Suprapubic skin (tissue), 4 donors: Measurements from ENCODE around the gene TAPBPL. TPM values are rescaled to one million over a fixed set of nuclear protein-coding genes. Genes with fewer than 3 reads are reported as not detected.
A peak's percentile ranks its signal among the peaks of the same experiment; 100 is the strongest.
"Not testable (repeated sequence)": the region's sequence is repeated elsewhere in the genome, so short reads cannot be mapped to it uniquely, and the experiment has no call there.

Source experiments
- DNase-seq, 2 donors: peaks; one replicate each; pipeline ENCODE4 v3.0.0-alpha.2; 2019; ENCODE audit warnings: low spot score in 2 of 2
- H3K27ac ChIP-seq: fragments of 200-600 bp; sonication (generic); one replicate; pipeline ENCODE4 v1.5.1; 2019
- H3K27me3 ChIP-seq: fragments of 200-600 bp; sonication (generic); one replicate; pipeline ENCODE4 v1.5.1; 2019
- H3K36me3 ChIP-seq: fragments of 200-600 bp; sonication (generic); one replicate; pipeline ENCODE4 v1.5.1; 2019
- H3K4me1 ChIP-seq: fragments of 200-600 bp; sonication (generic); one replicate; pipeline ENCODE4 v1.5.1; 2019
- H3K4me3 ChIP-seq: fragments of 200-600 bp; sonication (generic); one replicate; pipeline ENCODE4 v1.5.1; 2019; ENCODE audit warnings: mild to moderate bottlenecking
- H3K9me3 ChIP-seq: fragments of 200-600 bp; sonication (generic); one replicate; pipeline ENCODE4 v1.5.1; 2019
- EP300 ChIP-seq: sonication (generic); formaldehyde crosslinking; IDR thresholded peaks from one replicate; pipeline ENCODE4 v1.6.1; 2017; ENCODE audit warnings: antibody characterized with exemption
- POLR2A ChIP-seq, 2 donors: fragments of 450-650 bp; IDR thresholded peaks; one replicate each; pipeline ENCODE4 v1.6.1; 2017; ENCODE audit warnings: antibody characterized with exemption in 2 of 2, mild to moderate bottlenecking in 2 of 2, moderate library complexity in 2 of 2
- POLR2AphosphoS5 ChIP-seq, 3 donors: sonication (generic); formaldehyde crosslinking; IDR thresholded peaks; one replicate each; pipeline ENCODE4 v1.6.1; 2017; ENCODE audit warnings: antibody characterized with exemption in 3 of 3
- WGBS: methylation state at CpG from one replicate; pipeline ENCODE4 v1.1.5; 2018; 5-methylcytosine and 5-hydroxymethylcytosine counted together
- total RNA-seq, 4 donors: library from RNA; depleted of rRNA; stranded (reverse); fragments of >200 nt; gene quantifications; one replicate each; pipeline ENCODE4 v1.1.0, GENCODE V29; 2016
- TF ChIP-seq, protein P1 (sequence below), 2 donors: fragments of 200-600 bp in 1 of 2; fragments of 450-650 bp in 1 of 2; sonication (generic) in 1 of 2; IDR thresholded peaks; one replicate each; pipeline ENCODE4 v1.5.1; 2016 to 2019; ENCODE audit warnings: antibody characterized with exemption in 2 of 2, mild to moderate bottlenecking in 1 of 2, moderate library complexity in 1 of 2

Gene TAPBPL
- total RNA-seq, 4 donors from 2014 or later = 10.9 to 25.2 (median 17.7) TPM

DNA sequence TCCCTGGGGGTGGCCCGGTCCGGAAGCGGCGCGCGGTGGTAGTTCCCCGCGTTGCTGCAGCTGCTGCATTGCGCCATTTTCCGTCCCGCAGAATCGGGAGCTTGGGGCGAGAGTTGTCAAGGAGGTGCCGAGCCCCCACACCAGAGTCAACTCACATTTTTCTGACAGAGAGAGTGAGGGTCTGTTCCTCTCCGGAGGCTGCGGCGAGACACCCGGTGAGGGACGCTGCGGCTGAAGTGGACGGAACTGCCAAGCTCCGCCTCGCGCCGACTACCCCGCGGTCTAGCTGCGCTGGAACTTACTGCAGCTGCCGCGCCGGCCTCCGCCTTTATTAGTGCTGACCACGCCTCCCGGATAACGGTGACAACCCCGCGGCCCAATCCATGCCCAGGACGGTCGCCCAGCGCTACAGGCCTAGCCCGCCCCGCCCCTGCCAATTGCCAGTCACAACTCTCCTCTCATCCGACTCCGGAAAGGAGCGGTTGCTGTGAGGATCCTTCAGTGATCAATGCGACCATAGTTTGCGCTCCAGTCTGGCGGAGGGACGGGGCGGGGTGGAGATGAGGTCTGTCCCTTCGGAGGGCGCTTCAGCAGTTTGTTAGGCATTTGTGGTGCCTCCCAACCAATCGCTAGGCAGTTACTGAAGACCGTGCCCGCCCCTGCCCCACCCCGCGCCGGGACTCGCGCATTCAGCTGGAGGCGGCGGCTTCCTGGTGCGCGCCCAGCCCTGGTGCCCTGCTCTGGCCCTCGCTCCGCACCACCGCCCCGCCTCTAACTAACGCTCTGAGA lies 18.7 kb downstream of the TAPBPL start, which contains the start of gene VAMP1:
VAMP1 (minus strand) TSS at position 303 of the 789 bp plus-strand sequence; CDS start at position 157, 146 bp downstream.
- Histone ChIP-seq H3K36me3 (peaks cover 10% of the 10 kb centered on the region), H3K4me3 (peak within 1 kb of the TSS; percentile 53), H3K27ac (peak within 1 kb of the TSS; percentile 76), H3K27me3 (no peaks in the 10 kb centered on the region), H3K9me3 (no peaks in the 10 kb centered on the region), H3K4me1 (peaks cover 35% of the 10 kb centered on the region)
- 1% methylated on average over 31 of the region's 69 CpGs for WGBS
- TF ChIP-seq, protein P1, sequence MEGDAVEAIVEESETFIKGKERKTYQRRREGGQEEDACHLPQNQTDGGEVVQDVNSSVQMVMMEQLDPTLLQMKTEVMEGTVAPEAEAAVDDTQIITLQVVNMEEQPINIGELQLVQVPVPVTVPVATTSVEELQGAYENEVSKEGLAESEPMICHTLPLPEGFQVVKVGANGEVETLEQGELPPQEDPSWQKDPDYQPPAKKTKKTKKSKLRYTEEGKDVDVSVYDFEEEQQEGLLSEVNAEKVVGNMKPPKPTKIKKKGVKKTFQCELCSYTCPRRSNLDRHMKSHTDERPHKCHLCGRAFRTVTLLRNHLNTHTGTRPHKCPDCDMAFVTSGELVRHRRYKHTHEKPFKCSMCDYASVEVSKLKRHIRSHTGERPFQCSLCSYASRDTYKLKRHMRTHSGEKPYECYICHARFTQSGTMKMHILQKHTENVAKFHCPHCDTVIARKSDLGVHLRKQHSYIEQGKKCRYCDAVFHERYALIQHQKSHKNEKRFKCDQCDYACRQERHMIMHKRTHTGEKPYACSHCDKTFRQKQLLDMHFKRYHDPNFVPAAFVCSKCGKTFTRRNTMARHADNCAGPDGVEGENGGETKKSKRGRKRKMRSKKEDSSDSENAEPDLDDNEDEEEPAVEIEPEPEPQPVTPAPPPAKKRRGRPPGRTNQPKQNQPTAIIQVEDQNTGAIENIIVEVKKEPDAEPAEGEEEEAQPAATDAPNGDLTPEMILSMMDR (IDR thresholded peaks at IDR 0.05) = peak in 1 of 2 donors; percentile 15
- peak; percentile 39 to 93 (median 86) for TF ChIP-seq POLR2AphosphoS5 (IDR thresholded peaks at IDR 0.05)
- peak; percentile 95 to 99 for TF ChIP-seq POLR2A (IDR thresholded peaks at IDR 0.05)
- no peak for TF ChIP-seq EP300
- DNase-seq = peak; percentile 99 to 100

DNA sequence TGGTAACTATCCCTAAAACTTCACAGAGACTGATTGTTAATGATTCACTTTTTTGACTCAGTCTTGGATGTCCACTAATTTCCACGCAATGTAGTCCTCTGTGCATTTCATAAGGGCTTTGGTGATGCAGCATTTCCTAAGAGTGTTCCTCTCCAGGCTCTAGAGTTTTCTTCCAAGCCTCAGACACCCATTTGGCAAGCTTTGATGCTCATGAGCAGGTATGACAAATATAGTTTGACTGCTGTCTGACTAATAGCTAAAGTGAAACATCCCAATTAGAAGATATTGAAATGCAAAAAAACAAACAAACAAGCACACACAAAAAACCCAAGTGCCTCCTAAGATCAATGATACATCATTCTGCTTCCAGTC lies 20.1 kb downstream of the TAPBPL start:
- H3K36me3 ChIP-seq = no peaks in the 10 kb centered on the region
- H3K4me1 ChIP-seq = peaks cover 42% of the 10 kb centered on the region
- TF ChIP-seq EP300 (no peak), POLR2AphosphoS5 (IDR thresholded peaks at IDR 0.05) (no peak), POLR2A (IDR thresholded peaks at IDR 0.05) (no peak)
- TF ChIP-seq, protein P1 (IDR thresholded peaks at IDR 0.05) = no peak
- H3K27me3 ChIP-seq = no peaks in the 10 kb centered on the region
- no peak overlapping the region for H3K27ac ChIP-seq
- H3K4me3 ChIP-seq = no peak overlapping the region
- 65% methylated on average over 1 of the region's 1 CpG for WGBS
- H3K9me3 ChIP-seq = no peaks in the 10 kb centered on the region
- no peak for DNase-seq

DNA sequence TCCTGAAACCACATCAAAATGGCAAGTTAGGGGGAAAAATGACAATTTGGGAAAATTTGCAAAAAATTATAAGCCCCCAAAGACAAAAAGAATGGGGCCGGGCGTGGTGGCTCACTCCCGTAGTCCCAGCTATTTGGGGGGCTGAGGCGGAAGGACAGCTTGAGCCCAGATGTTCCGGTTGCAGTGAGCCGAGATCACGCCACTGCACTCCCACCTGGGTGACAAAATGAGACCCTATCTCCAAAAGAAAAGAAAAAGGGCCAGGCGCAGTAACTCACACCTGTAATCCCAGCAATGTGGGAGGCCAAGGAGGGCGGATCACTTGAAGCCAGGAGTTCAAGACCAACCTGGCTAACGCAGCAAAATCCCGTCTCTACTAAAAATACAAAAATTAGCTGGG lies 20.6 kb downstream of the TAPBPL start:
- Histone ChIP-seq H3K9me3 (no peaks in the 10 kb centered on the region), H3K36me3 (no peaks in the 10 kb centered on the region), H3K4me3 (no peak overlapping the region), H3K27me3 (no peaks in the 10 kb centered on the region), H3K27ac (no peak overlapping the region), H3K4me1 (peaks cover 42% of the 10 kb centered on the region)
- 66% methylated on average over 11 of the region's 11 CpGs for WGBS
- DNase-seq = no peak
- no peak for TF ChIP-seq POLR2AphosphoS5 (IDR thresholded peaks at IDR 0.05)
- TF ChIP-seq EP300 = no peak
- no peak for TF ChIP-seq POLR2A (IDR thresholded peaks at IDR 0.05)
- TF ChIP-seq, protein P1 (IDR thresholded peaks at IDR 0.05) = no peak

DNA sequence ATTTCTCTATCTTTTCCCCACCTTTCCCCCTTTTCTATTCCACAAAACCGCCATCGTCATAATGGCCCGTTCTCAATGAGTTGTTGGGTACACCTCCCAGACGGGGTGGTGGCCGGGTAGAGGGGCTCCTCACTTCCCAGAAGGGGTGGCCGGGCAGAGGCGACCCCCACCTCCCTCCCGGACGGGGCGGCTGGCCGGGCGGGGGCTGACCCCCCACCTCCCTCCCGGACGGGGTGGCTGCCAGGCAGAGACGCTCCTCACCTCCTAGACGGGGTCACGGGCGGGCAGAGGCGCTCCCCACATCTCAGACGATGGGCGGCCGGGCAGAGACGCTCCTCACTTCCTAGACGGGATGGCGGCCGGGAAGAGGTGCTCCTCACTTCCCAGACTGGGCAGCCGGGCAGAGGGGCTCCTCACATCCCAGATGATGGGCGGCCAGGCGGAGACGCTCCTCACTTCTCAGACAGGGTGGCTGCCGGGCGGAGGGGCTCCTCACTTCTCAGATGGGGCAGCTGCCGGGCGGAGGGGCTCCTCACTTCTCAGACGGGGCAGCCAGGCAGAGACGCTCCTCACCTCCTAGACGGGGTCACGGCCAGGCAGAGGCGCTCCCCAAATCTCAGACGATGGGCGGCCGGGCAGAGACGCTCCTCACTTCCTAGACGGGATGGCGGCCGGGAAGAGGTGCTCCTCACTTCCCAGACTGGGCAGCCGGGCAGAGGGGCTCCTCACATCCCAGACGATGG lies 23.6 kb downstream of the TAPBPL start:
- not testable (repeated sequence) for H3K9me3 ChIP-seq, DNase-seq, H3K4me3 ChIP-seq, H3K27me3 ChIP-seq, H3K27ac ChIP-seq, H3K36me3 ChIP-seq
- 85% methylated on average over 36 of the region's 48 CpGs for WGBS
- peaks cover 15% of the 10 kb centered on the region for H3K4me1 ChIP-seq

DNA sequence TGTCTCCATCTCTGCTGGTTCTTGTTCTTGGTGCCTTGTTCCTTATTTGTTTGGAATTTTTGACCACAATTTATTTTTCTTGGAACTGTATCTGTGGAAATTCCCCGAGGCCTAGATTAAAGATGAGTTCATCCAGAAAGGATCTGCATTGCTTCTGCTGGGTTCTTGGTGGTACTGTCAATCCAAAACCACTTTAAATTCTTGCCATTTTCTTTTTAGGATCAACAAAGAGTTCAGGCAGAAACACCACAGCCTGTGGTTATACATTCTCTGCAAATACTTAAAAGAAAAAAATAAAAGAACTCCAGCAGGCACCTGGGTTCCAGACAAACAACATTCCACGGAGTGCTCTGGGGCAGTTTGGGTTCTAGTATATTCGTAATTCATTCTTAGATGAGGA lies 24.6 kb downstream of the TAPBPL start:
- H3K27ac ChIP-seq = no peak overlapping the region
- 41% methylated on average over 3 of the region's 3 CpGs for WGBS
- TF ChIP-seq EP300 (no peak), POLR2AphosphoS5 (IDR thresholded peaks at IDR 0.05) (no peak), POLR2A (IDR thresholded peaks at IDR 0.05) (no peak)
- TF ChIP-seq, protein P1 (IDR thresholded peaks at IDR 0.05) = no peak

DNA sequence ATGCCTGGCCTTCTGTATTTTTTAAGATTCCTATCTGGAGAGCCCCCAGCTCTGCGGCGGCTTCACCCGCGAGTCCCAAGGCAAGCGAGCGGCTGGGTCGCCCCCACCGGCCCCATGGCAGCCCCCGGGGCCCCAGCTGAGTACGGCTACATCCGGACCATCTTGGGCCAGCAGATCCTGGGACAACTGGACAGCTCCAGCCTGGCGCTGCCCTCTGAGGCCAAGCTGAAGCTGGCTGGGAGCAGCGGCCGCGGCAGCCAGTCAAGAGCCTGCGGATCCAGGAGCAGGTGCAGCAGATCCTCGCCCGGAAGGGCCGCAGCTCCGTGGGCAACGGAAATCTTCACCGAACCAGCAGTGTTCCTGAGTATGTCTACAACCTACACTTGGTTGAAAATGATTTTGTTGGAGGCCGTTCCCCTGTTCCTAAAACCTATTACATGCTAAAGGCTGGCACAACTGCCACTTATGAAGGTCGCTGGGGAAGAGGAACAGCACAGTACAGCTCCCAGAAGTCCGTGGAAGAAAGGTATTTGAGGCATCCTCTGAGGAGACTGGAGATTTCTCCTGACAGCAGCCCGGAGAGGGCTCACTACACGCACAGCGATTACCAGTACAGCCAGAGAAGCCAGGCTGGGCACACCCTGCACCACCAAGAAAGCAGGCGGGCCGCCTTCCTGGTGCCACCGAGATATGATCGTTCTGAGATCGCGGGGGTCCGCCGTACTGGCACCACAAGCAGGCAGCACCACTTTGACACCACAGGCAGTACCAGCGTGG lies 25.9 kb downstream of the TAPBPL start:
- 94% methylated on average over 21 of the region's 37 CpGs for WGBS
- not testable (repeated sequence) for H3K4me3 ChIP-seq, DNase-seq, H3K9me3 ChIP-seq, H3K27me3 ChIP-seq, H3K4me1 ChIP-seq, H3K36me3 ChIP-seq, H3K27ac ChIP-seq

More for the DNA sequence above, 24.6 kb downstream of the TAPBPL start:
- no peak overlapping the region for H3K4me3 ChIP-seq
- no peak for DNase-seq
- no peaks in the 10 kb centered on the region for H3K9me3 ChIP-seq
- H3K4me1 ChIP-seq = peaks cover 9% of the 10 kb centered on the region
- H3K27me3 ChIP-seq = no peaks in the 10 kb centered on the region
- no peaks in the 10 kb centered on the region for H3K36me3 ChIP-seq
